ENCODE measurements around the gene FAM20C. TPM values are rescaled to one million over a fixed set of nuclear protein-coding genes. Genes with fewer than 3 reads are reported as not detected.

FAM20C gene
- total RNA-seq, 1 donor from 2014 or later: 22.1 TPM

DNA sequence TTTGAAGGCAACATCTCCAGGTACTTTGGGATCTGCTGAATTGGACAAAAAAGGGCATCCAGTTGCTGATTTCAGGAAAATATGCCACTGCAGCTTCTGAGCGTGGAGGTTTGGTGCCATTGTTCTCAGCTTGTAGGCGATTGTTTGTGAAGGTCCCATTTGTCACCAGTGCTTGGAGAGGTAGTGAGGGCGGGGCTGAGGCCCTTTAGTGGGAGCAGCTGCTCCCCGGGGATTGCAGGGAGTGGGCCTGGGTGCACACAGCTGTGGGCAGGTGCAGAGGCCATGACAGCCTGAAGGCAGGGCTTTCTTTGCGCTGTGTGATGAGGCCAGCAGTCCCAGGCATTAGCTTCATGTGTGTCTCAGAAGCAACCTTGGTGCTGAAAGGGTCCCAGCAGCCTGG is 3.9 kb downstream of the FAM20C start:
- TF ChIP-seq, protein P1, sequence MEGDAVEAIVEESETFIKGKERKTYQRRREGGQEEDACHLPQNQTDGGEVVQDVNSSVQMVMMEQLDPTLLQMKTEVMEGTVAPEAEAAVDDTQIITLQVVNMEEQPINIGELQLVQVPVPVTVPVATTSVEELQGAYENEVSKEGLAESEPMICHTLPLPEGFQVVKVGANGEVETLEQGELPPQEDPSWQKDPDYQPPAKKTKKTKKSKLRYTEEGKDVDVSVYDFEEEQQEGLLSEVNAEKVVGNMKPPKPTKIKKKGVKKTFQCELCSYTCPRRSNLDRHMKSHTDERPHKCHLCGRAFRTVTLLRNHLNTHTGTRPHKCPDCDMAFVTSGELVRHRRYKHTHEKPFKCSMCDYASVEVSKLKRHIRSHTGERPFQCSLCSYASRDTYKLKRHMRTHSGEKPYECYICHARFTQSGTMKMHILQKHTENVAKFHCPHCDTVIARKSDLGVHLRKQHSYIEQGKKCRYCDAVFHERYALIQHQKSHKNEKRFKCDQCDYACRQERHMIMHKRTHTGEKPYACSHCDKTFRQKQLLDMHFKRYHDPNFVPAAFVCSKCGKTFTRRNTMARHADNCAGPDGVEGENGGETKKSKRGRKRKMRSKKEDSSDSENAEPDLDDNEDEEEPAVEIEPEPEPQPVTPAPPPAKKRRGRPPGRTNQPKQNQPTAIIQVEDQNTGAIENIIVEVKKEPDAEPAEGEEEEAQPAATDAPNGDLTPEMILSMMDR (IDR thresholded peaks at IDR 0.05): no peak
- no peak for TF ChIP-seq POLR2AphosphoS5 (IDR thresholded peaks at IDR 0.05; ENCODE audit: insufficient read depth in 1 of 2, low read depth in 1 of 2)
- TF ChIP-seq POLR2A (IDR thresholded peaks at IDR 0.05): no peak
- no peak overlapping the region for H3K4me3 ChIP-seq
- intact Hi-C loops (cut with DNase I): no loop called here
- H3K9me3 ChIP-seq: no peaks in the 10 kb centered on the region
- no peaks in the 10 kb centered on the region for H3K27me3 ChIP-seq
- no peak for DNase-seq (ENCODE audit: extremely low spot score in 2 of 2)
- peaks cover 0 to 42% of the 10 kb centered on the region in 2 donors for H3K36me3 ChIP-seq
- H3K4me1 ChIP-seq: peaks cover 35% of the 10 kb centered on the region
- H3K27ac ChIP-seq: no peak overlapping the region

DNA sequence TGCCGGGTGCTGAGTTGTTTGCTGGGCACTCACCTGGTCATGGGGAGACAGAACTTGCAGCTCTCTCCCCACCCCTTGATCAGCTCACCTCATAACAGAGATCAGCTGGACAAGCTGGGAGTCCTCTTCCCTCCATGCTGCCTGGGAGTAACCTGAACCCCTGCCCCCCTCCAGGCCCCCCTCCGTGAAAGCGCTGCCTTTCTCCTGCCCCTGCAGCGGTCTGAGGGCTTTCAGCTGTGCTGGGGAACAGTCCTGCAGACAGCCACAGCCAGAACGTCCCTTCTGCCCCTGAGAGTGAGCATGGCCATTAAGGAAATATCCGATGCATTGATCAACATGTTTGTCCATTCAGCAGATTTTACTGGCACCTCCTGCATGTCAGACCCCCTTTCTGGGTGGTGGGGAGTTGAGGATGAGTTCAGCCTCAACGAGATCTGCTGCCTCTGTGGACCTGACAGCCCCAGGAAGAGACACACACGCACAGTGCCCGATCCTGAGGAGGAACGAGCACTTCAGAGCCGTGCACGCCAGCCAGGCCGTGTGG is 4.5 kb downstream of the FAM20C start:
- TF ChIP-seq POLR2A (IDR thresholded peaks at IDR 0.05) (no peak), POLR2AphosphoS5 (IDR thresholded peaks at IDR 0.05; ENCODE audit: insufficient read depth in 1 of 2, low read depth in 1 of 2) (no peak)
- TF ChIP-seq, protein P1 (IDR thresholded peaks at IDR 0.05): no peak
- intact Hi-C loops (cut with DNase I): no loop called here
- Histone ChIP-seq H3K27me3 (no peaks in the 10 kb centered on the region), H3K4me3 (no peak overlapping the region), H3K36me3 (peaks cover 0 to 45% of the 10 kb centered on the region in 2 donors), H3K4me1 (peaks cover 30% of the 10 kb centered on the region), H3K9me3 (no peaks in the 10 kb centered on the region), H3K27ac (no peak overlapping the region)
- no peak for DNase-seq (ENCODE audit: extremely low spot score in 2 of 2)

DNA sequence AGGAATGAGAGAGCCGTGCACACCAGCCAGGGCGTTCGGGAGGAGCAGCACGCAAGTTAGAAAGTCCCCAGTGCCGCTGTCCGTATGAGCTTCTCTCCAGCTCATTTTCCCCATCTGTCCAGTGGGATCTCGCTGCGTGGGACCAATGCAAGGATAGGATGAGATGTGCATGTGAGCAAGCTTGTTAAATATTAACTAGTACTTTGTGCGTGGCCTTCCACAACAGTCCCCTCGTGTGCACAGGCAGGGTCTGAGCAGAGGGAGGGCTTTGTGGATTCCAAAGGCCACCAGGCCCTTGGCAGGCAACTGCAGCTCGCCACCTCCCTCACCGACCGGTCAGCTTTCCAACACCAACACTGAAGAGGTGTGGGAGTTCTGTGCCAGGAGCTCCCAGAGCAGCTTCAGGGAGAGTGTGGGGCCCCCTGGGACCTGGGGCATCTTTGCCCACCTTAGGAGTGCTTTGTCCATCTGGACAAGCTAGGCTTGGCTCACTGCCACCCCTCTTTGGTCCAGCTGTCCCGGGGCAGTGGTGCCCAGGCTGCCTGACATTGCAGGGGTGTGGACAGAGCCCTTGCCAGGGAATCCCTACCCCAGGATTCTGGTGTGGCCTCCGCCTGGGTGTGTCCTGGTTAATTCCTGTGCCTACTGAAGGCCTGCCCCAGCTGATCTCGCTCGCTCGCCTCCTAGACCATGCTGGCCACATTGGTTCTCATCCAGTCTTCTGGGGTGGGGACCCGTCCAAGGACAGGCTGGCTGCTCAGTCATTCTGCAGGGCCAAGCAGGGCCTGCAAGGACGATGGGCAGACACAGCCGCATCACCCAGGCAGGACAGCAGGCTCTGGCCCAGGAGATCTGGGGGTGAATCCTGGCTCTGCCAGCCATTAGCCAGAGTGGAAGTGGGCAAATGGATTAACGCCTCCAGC is 5.3 kb downstream of the FAM20C start:
- Histone ChIP-seq H3K27me3 (no peaks in the 10 kb centered on the region), H3K9me3 (no peaks in the 10 kb centered on the region), H3K4me3 (no peak overlapping the region), H3K4me1 (peaks cover 30% of the 10 kb centered on the region), H3K36me3 (peaks cover 0 to 45% of the 10 kb centered on the region in 2 donors), H3K27ac (no peak overlapping the region)
- intact Hi-C loops (cut with DNase I): no loop called here
- TF ChIP-seq, protein P1 (IDR thresholded peaks at IDR 0.05): no peak
- TF ChIP-seq POLR2A (IDR thresholded peaks at IDR 0.05) (no peak), POLR2AphosphoS5 (IDR thresholded peaks at IDR 0.05; ENCODE audit: insufficient read depth in 1 of 2, low read depth in 1 of 2) (no peak)
- no peak for DNase-seq (ENCODE audit: extremely low spot score in 2 of 2)

DNA sequence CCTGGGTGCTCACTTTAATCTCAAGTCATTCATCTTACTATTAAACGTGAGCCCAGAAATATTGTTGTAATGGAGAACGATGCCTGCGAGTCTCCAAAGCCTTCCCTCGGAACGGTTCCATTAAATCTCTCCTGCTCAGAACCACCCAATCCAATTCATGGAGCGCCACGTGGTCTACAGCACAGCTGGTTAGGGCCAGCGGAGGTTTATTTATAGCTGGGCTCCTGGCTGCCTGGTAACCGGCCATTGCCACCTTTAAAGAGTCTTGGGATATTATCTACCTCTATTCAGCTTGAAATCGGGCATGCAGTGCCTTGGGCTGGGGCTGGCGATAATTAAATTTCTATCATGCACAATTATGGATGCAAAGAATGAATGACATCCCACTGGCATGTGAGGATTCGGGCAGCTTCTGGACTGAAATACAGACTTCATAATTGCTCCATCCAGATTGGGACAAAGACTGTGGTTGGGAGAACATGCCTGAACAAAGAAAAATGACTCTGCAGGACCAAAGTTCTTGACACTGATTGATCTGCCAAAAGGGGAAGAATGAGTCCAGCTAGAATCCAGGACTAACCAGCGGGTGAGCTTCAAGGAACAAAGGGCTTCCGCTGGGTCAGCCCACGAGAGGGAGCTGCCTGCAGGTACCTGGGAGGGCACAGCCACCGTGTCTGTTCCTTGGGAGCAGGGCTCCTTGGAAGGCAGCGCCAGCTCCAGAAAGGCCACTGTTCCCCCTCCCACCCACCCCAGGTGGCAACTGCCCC is 7.3 kb downstream of the FAM20C start:
- no peak for DNase-seq (ENCODE audit: extremely low spot score in 2 of 2)
- intact Hi-C loops (cut with DNase I): no loop called here
- Histone ChIP-seq H3K27ac (no peak overlapping the region), H3K27me3 (no peaks in the 10 kb centered on the region), H3K9me3 (no peaks in the 10 kb centered on the region), H3K4me1 (peaks cover 17% of the 10 kb centered on the region), H3K4me3 (no peak overlapping the region), H3K36me3 (peaks cover 0 to 45% of the 10 kb centered on the region in 2 donors)
- TF ChIP-seq, protein P1 (IDR thresholded peaks at IDR 0.05): no peak
- TF ChIP-seq POLR2A (IDR thresholded peaks at IDR 0.05): no peak
- TF ChIP-seq POLR2AphosphoS5 (IDR thresholded peaks at IDR 0.05; ENCODE audit: insufficient read depth in 1 of 2, low read depth in 1 of 2): no peak
